ENCODE measurements around the gene ANAPC10.

The ANAPC10 gene

GRCh38 chr4:145097331-145097820, 620 bp downstream of the ANAPC10 start:
- H3K27me3 Mint-ChIP-seq: no peaks in the 10 kb centered on the region
- H3K27ac Mint-ChIP-seq: peak overlapping the region; percentile 98
- H3K4me3 Mint-ChIP-seq: peak overlapping the region; percentile 94
- peaks cover 35% of the 10 kb centered on the region for H3K36me3 Mint-ChIP-seq
- no peak for DNase-seq
- H3K4me1 Mint-ChIP-seq: peaks cover 37% of the 10 kb centered on the region
- H3K9me3 Mint-ChIP-seq: peaks cover 7% of the 10 kb centered on the region
- CTCF ChIA-PET: interaction anchor here (1.0 to 2.0 kb wide), 2 partner anchors 29 to 81 kb away, joined by 3 to 8 read pairs; no protein-coding TSS in a partner anchor

DNA sequence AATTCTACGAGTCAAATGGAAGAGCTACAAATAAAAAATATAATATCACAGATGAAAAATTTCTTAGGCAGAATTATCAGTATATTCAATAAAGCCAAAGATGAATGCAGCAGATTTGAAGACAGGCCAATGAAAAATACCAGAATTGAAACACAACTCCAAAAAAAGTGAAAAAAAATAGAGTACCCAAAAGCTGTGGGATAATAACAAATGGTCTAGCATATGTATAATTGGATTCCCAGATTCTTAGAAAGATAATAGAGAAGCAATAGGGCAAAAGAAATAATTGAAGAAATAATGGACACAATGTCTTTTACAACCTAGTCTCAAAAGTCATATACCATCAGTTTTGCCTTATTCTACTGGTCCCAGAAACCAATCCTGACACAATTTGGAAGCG, 4.4 kb downstream of the ANAPC10 start:
- no peaks in the 10 kb centered on the region for H3K27me3 Mint-ChIP-seq
- CTCF ChIA-PET: no interaction called here
- H3K36me3 Mint-ChIP-seq: peaks cover 56% of the 10 kb centered on the region
- no peak overlapping the region for H3K27ac Mint-ChIP-seq
- no peak overlapping the region for H3K4me3 Mint-ChIP-seq
- H3K9me3 Mint-ChIP-seq: peaks cover 7% of the 10 kb centered on the region
- DNase-seq: no peak
- H3K4me1 Mint-ChIP-seq: peaks cover 26% of the 10 kb centered on the region

DNA sequence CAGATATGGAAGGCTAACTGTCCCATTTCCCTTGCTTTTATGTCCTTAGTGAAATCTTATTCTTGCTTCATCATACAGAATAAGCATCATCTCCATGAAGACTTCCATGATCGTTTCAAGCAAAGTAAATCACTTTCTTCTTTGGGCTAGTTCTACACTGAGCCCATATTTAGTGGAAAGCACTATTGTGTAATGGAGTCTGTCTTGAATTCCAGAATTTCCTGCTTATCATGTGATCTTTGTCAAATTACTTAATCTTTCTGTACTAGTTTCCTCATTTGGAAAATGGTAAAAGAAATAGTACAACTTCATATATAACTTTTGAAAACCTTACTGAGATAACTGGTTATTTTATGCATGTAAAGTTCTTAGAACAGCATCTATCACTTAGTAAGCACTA, 7.6 kb downstream of the ANAPC10 start:
- Mint-ChIP-seq H3K27me3 (no peaks in the 10 kb centered on the region), H3K27ac (no peak overlapping the region), H3K36me3 (peaks cover 66% of the 10 kb centered on the region), H3K9me3 (peaks cover 7% of the 10 kb centered on the region), H3K4me3 (no peak overlapping the region), H3K4me1 (peaks cover 18% of the 10 kb centered on the region)
- CTCF ChIA-PET: no interaction called here
- no peak for DNase-seq

DNA sequence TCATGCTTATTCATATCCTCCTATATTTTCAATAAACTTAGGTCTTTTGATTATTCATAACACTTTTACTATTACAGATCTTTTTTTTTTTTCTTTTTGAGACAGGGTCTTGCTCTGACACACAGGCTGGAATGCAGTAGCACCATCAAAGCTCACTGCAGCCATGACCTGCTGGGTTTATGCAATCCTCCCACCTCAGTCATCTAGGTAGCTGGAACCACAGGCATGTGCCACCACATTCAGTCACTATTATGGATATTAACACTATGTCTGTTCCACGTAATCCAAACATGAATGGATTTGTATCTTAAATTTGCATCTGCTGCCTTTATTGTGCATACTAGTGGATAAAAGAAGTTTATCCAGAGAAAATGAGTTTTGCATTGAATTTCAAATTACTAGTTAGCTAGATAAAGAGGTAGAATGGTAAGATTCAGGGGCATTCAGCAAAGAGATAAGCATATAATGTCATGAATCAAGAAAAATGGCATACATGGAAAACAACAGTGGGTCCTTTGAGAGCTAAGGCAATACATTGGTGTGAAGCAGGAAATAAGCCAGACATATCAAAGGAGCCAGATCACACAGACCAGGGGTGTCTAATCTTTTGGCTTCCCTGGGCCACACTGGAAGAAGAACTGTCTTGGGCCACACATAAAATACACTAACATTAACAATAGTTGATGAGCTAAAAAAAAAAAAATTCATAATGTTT, 13.9 kb downstream of the ANAPC10 start:
- no peak for DNase-seq
- Mint-ChIP-seq H3K9me3 (no peaks in the 10 kb centered on the region), H3K27ac (no peak overlapping the region), H3K36me3 (peaks cover 33% of the 10 kb centered on the region), H3K4me1 (peaks cover 13% of the 10 kb centered on the region), H3K4me3 (no peak overlapping the region), H3K27me3 (no peaks in the 10 kb centered on the region)
- CTCF ChIA-PET: interaction anchor here (0.6 kb wide), 1 partner anchor 404 kb away, joined by 4 read pairs; no protein-coding TSS in a partner anchor

DNA sequence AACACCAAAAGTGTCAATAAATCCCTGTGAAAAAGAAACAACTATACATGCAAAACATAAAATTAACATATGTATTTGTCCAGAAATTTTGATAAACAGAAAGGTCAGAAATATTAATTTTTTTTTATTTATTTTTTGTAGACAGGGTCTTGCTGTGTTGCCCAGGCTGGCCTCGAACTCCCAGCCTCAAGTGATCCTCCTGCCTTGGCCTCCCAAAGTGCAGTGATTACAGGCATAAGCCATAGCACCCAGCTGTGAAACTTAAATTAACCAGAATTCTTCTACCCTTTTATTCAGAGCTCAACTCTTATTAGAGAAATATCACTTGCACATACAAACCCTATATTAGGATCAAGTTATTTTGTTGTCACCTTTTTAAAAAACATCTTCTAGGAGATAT, 16.2 kb downstream of the ANAPC10 start:
- peaks cover 15% of the 10 kb centered on the region for H3K4me1 Mint-ChIP-seq
- H3K4me3 Mint-ChIP-seq: no peak overlapping the region
- H3K27ac Mint-ChIP-seq: no peak overlapping the region
- peaks cover 43% of the 10 kb centered on the region for H3K36me3 Mint-ChIP-seq
- peaks cover 10% of the 10 kb centered on the region for H3K9me3 Mint-ChIP-seq
- H3K27me3 Mint-ChIP-seq: no peaks in the 10 kb centered on the region
- DNase-seq: no peak
- CTCF ChIA-PET: no interaction called here

- CTCF ChIA-PET: interaction anchor here (1.3 kb wide), 1 partner anchor 481 kb away, joined by 5 read pairs; no protein-coding TSS in a partner anchor
- no peaks in the 10 kb centered on the region for H3K27me3 Mint-ChIP-seq
- DNase-seq: no peak
- peak overlapping the region; percentile 56 for H3K27ac Mint-ChIP-seq
- peaks cover 43% of the 10 kb centered on the region for H3K36me3 Mint-ChIP-seq
- peaks cover 10% of the 10 kb centered on the region for H3K9me3 Mint-ChIP-seq
- H3K4me1 Mint-ChIP-seq: peaks cover 20% of the 10 kb centered on the region
- no peak overlapping the region for H3K4me3 Mint-ChIP-seq
Measured at GRCh38 chr4:145076469-145076855, 21.5 kb downstream of the ANAPC10 start.

DNA sequence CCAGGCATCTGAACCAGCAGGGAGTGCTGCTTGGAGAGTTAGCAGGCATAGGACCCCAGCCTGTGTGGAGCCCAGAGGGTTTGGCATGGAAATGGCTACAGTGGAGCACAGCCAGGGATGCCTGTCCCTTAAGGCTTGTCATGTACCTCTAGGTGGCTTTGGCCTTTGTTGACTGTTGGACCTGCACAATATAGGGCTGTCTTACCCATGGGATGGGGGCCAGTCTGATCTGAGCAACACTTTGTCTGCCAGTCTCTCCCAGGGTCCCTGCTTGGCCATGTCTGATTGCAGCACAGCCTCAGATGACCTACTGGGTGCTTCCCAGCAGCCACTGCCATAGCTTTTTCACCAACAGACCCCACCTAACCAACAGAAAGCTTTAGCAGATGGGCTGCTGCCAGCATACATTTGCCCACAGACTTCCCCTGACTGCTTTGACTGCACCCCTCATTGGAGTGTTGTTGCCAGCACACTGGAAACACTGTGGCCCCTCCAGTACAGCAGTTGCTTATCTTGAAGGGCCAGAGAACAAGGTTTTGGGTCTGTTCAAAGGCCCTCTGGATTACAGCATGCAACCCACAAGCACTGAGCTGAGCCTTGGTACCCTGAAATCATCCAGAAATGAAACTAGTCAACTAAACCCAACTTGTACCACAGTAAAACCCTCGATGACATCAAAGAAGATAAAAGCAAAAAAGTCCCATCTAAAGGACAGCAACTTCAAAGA, 22.1 kb downstream of the ANAPC10 start:
- H3K27ac Mint-ChIP-seq: peak overlapping the region; percentile 47
- no peak for DNase-seq
- CTCF ChIA-PET: interaction anchor here (1.3 kb wide), 1 partner anchor 481 kb away, joined by 5 read pairs; no protein-coding TSS in a partner anchor
- peaks cover 43% of the 10 kb centered on the region for H3K36me3 Mint-ChIP-seq
- H3K4me1 Mint-ChIP-seq: peaks cover 20% of the 10 kb centered on the region
- no peaks in the 10 kb centered on the region for H3K27me3 Mint-ChIP-seq
- peaks cover 10% of the 10 kb centered on the region for H3K9me3 Mint-ChIP-seq
- H3K4me3 Mint-ChIP-seq: no peak overlapping the region

DNA sequence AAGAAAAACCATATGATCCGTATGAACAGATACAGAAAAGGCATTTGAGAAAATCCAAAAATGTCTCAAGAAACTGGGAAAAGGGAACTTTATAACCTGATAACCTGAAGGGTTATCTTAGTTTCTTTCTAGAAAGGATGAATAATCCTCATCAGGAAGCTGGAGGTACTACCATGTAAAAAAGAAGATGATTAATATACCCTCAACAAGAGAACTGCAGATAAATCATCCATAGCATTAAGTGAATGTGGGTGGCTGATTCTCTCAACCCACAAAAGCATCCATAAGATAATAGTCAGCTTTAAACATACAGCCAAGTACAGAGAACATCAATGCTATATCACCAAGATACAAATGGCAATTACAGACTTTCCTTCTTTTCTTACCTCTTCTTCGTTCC, 26.4 kb downstream of the ANAPC10 start:
- Mint-ChIP-seq H3K27me3 (no peaks in the 10 kb centered on the region), H3K36me3 (peaks cover 9% of the 10 kb centered on the region), H3K4me1 (peaks cover 14% of the 10 kb centered on the region), H3K9me3 (no peaks in the 10 kb centered on the region), H3K4me3 (no peak overlapping the region), H3K27ac (no peak overlapping the region)
- DNase-seq: no peak
- CTCF ChIA-PET: no interaction called here

DNA sequence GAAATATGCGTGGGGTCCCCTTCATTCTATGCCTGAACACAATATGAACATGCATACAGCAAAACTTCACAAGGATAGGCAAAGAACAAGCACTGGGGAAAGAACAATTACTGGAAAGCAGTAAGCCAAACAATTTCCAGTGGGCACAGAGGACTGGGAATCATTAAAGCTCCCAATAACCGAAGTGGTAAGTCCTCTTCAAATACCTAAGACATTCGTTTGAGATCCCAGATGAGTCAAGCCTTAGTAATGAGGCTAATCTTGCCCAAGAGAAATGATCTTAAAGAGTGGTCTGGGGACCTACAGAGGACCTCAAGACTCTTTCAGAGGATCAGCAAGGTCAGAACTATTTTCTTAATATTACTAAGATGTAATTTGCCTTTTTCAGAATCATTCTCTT, 28.6 kb downstream of the ANAPC10 start:
- CTCF ChIA-PET: interaction anchor here (0.6 to 1.9 kb wide), 2 partner anchors 8 to 356 kb away, joined by 3 to 6 read pairs; no protein-coding TSS in a partner anchor

DNA sequence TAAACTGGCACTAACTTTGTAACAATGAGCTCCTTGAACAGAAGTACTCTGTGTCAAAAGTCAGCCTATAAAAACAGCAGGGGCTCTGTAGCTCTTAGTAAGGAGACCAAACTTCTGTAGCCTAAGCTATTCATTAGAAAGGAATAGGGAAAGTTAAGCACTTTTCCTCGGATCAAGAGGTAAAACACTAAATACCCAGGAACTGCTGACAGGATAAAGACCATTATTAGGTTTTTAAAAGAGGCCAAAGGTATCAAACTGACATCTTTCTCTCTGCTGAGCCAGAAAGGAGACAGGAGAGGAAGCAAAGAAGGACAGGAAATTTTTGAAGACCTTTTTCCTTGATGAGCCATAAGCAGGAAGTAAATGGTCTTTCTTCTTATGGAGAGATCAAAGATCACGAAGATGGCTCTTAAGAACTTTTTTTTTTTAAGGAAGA, 31.9 kb downstream of the ANAPC10 start:
- Mint-ChIP-seq H3K4me3 (no peak overlapping the region), H3K4me1 (peaks cover 12% of the 10 kb centered on the region), H3K9me3 (no peaks in the 10 kb centered on the region), H3K36me3 (peaks cover 6% of the 10 kb centered on the region), H3K27ac (no peak overlapping the region), H3K27me3 (no peaks in the 10 kb centered on the region)
- CTCF ChIA-PET: interaction anchor here (0.8 kb wide), 1 partner anchor 53 kb away, joined by 3 read pairs; no protein-coding TSS in a partner anchor
- no peak for DNase-seq

More for the DNA sequence above, 28.6 kb downstream of the ANAPC10 start:
- DNase-seq: no peak
- peaks cover 8% of the 10 kb centered on the region for H3K4me1 Mint-ChIP-seq
- H3K9me3 Mint-ChIP-seq: no peaks in the 10 kb centered on the region
- no peaks in the 10 kb centered on the region for H3K36me3 Mint-ChIP-seq
- no peak overlapping the region for H3K4me3 Mint-ChIP-seq
- H3K27ac Mint-ChIP-seq: no peak overlapping the region
- H3K27me3 Mint-ChIP-seq: no peaks in the 10 kb centered on the region

- Mint-ChIP-seq H3K9me3 (no peaks in the 10 kb centered on the region), H3K27ac (no peak overlapping the region), H3K4me3 (no peak overlapping the region), H3K4me1 (peaks cover 19% of the 10 kb centered on the region), H3K36me3 (peaks cover 6% of the 10 kb centered on the region), H3K27me3 (no peaks in the 10 kb centered on the region)
- CTCF ChIA-PET: interaction anchor here (0.6 to 1.9 kb wide), 4 partner anchors 8 to 887 kb away, joined by 3 to 6 read pairs (median 4); no protein-coding TSS in a partner anchor
- DNase-seq: no peak
Measured at GRCh38 chr4:145061318-145061920, 36.6 kb downstream of the ANAPC10 start.

GRCh38 chr4:145058256-145058655, 39.7 kb downstream of the ANAPC10 start:
- peaks cover 11% of the 10 kb centered on the region for H3K36me3 Mint-ChIP-seq
- H3K27ac Mint-ChIP-seq: no peak overlapping the region
- H3K4me1 Mint-ChIP-seq: peaks cover 25% of the 10 kb centered on the region
- DNase-seq: no peak
- H3K9me3 Mint-ChIP-seq: no peaks in the 10 kb centered on the region
- H3K27me3 Mint-ChIP-seq: no peaks in the 10 kb centered on the region
- H3K4me3 Mint-ChIP-seq: no peak overlapping the region
- CTCF ChIA-PET: no interaction called here

DNA sequence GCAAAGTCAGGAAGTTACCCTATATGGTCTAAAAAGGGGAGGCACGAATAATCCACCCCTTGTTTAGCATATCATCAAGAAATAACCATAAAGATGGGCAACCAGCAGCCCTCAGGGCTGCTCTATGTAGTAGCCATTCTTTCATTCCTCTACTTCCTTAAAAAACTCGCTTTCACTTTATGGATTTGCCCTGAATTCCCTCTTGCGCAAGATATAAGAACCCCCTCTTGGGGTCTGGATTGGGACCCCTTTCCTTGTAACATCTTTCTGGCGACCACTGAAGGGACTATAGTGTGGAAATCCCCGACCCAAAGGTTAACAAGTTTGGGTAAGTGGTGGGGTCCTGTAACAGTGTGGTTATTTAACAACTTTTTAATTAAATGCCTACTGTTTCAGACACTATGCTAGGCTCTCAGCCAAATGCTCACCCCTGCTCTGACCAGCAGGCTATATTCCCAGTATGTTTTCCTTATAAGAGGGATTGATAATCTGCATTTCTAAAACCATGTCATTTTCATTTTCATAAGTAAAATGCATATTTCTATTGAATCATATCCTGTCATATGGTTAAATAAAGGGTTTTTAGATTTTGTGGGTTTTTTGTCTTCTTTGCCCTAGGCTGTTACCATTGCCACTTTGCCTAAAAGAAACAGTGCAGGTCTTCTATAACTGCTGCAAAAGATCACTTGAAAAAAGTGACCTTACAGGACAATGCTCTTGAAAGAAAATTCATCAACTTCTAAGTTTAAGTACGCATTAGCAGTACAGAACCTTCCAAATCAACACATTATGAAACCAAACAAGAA, 41.5 kb downstream of the ANAPC10 start:
- Mint-ChIP-seq H3K27me3 (no peaks in the 10 kb centered on the region), H3K4me1 (peaks cover 25% of the 10 kb centered on the region), H3K36me3 (peaks cover 8% of the 10 kb centered on the region), H3K9me3 (no peaks in the 10 kb centered on the region), H3K4me3 (no peak overlapping the region), H3K27ac (peak overlapping the region; percentile 25)
- DNase-seq: no peak
- CTCF ChIA-PET: no interaction called here

All from activated naive CD4-positive, alpha-beta T cell treated with anti-CD3 and anti-CD28 coated beads, Interleukin-2, amount 10 ng/mL, durations not matched to agents 7 days and 5 days (primary cell).